ENCODE measurements around the gene ZBTB1.
A peak's percentile ranks its signal among the peaks of the same experiment; 100 is the strongest.
"Not testable (repeated sequence)": the region's sequence is repeated elsewhere in the genome, so short reads cannot be mapped to it uniquely, and the experiment has no call there.

The ZBTB1 gene

DNA sequence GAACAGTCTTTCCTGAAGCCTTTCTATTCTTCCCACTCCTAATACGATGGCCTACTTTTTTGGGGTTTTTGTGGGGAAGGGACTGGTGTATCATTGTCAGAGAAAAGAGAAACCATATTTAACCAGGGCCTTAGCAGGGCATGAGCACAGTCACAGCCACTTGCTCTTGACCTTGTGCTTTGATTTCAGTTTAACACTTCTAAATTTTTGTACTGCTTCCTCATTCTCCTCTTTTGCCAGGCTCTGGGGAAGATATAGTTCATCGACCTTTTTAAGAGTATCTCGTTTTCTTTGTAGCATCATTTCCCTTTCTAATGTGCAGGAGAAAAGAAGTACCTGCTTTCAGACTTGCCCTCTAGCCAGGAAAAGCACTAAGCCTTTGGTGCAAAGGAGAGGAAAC, 2.2 kb downstream of the ZBTB1 start:
- ATAC-seq: no peak
- Mint-ChIP-seq H3K9me3 (no peaks in the 10 kb centered on the region), H3K36me3 (peaks cover 90% of the 10 kb centered on the region), H3K27ac (peak overlapping the region; percentile 100), H3K4me1 (peaks cover 46% of the 10 kb centered on the region), H3K4me3 (peak overlapping the region; percentile 87)
- DNase-seq (ENCODE audit: low spot score in 2 of 2): no peak

DNA sequence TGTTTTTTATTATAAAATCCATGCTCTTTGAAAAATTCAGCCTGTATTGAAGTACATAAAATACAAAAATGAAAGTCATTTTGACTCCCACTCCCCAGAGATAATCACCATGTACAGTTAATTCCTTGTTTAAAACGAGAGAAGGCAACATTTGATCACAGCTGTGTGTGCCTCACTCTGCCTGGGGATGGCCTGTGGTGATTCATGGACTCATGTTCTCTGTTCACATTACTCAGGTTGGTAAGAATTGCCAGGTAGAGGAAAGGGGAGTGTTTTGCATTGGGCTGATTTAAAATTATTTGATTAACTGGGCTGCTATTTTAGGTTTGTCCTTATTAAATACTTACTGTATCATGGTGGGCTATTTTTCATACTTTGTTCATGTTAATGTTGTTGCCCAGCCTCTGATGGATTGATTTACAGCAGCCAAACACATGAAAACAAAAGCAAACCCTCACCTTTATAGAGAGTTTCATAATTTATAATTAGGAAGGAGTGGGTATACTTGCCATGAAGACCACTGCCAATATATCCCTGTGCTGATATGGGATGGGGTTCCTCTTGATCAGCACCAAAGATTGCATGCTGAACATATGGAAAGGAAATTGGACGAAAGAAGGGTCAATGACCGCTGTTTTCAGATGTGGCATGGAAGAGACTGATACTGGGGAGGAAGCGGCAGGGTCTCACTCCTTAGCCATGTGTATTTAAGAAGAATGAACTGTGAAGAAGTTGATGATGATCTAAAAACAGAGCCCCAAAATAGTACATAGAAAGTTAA, 3.0 kb downstream of the ZBTB1 start:
- peaks cover 90% of the 10 kb centered on the region for H3K36me3 Mint-ChIP-seq
- no peak for ATAC-seq

DNA sequence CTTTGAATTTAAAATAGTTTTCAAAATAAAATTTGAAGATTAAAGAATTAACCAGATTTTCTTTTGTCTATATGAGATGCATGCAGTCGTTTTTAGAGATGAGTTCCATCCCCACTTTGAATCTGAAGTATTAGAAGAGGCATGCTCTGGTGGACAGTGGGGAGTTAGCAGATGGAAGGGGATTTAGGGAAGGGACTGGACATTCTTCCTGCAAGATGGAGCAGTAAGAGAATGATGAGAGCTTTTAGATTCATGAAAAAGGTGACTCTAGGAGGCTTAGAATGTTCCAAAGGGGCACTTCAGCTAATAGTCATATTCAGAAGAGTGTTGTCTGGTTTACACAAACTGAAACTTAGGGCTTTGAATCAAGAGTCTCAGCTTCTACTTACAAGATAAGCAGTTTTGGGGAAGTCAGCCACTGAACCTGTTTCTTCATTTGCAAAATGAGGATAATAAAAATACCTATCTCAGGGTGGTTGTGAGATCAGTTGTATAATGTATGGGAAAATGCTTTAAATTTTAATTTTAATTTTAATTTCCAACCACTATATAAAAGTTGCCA, 3.7 kb downstream of the ZBTB1 start:
- no peak for DNase-seq (ENCODE audit: low spot score in 2 of 2)
- Mint-ChIP-seq H3K36me3 (peaks cover 89% of the 10 kb centered on the region), H3K9me3 (no peaks in the 10 kb centered on the region)

More for the DNA sequence above, 3.0 kb downstream of the ZBTB1 start:
- peak overlapping the region; percentile 87 for H3K4me3 Mint-ChIP-seq
- H3K4me1 Mint-ChIP-seq: peaks cover 44% of the 10 kb centered on the region
- H3K27ac Mint-ChIP-seq: peak overlapping the region; percentile 100
- no peak for DNase-seq (ENCODE audit: low spot score in 2 of 2)
- no peaks in the 10 kb centered on the region for H3K9me3 Mint-ChIP-seq

DNA sequence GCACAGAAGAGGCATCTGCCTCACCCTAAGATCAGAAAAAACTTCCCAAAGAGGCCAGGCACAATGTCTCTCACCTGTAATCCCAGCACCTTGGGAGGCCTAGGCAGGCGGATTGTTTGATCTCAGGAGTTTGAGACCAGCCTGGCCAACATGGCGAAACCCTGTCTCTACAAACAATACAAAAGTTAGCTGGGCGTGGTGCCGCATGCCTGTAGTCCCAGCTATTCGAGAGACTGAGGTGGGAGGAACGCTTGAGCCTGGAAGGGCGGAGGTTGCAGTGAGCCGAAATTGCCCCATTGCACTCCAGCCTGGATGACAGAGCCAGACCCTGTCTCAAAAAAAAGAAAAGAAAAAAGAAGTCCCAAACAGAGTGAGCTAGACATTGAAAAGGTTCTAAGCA, 4.5 kb downstream of the ZBTB1 start:
- Mint-ChIP-seq H3K4me3 (peak overlapping the region; percentile 87), H3K4me1 (peaks cover 53% of the 10 kb centered on the region), H3K27ac (peak overlapping the region; percentile 11), H3K9me3 (no peaks in the 10 kb centered on the region), H3K36me3 (peaks cover 89% of the 10 kb centered on the region)
- DNase-seq (ENCODE audit: low spot score in 2 of 2) (no peak), ATAC-seq (no peak)

More for the DNA sequence above, 3.7 kb downstream of the ZBTB1 start:
- Mint-ChIP-seq H3K27ac (peak overlapping the region; percentile 100), H3K4me1 (peaks cover 46% of the 10 kb centered on the region), H3K4me3 (peak overlapping the region; percentile 87)
- no peak for ATAC-seq

DNA sequence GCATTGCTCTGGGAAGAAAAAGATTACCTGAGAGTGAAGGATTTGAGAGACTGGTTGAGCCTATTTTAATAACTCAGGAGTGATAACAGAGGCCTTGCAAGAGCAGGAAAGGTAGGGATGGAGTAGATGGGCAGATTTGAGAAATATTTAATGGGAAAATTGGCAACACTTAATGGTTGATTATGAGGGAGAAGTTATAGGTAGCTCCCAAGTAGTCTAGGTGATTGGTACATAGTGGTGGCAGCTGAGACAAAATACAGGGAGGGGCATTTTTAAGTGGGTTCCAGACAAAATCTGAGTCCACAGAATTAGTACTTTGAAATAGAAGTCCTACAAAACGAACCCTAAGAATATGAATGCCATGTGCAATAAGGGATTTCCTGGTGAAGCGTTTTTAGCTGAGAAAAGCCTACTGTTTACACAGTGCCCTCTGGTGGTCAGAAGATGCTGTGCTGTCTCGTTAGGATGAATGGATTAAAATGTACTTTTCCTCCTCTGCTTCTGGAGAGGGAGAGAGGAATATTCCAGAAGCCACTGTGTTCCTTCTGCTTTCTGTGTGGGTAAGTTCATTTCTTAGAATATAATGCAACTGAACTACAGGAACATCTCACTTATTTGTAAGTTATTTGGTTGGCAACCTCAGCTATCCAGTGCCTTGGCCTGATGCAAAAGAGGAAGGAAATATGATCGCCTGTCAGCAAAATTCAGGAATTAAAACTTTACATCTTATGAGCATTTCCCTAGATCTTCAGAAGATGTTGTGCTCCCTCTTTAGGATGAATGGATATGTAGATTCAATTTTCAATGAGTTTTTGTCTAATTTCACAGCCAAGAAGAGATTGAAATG, 6.5 kb downstream of the ZBTB1 start:
- H3K27ac Mint-ChIP-seq: peak overlapping the region; percentile 11
- peak; percentile 48 for ATAC-seq
- peaks cover 59% of the 10 kb centered on the region for H3K4me1 Mint-ChIP-seq
- peaks cover 85% of the 10 kb centered on the region for H3K36me3 Mint-ChIP-seq
- peak; percentile 44 to 74 for DNase-seq (ENCODE audit: low spot score in 2 of 2)
- H3K9me3 Mint-ChIP-seq: no peaks in the 10 kb centered on the region
- H3K4me3 Mint-ChIP-seq: peak overlapping the region; percentile 87

DNA sequence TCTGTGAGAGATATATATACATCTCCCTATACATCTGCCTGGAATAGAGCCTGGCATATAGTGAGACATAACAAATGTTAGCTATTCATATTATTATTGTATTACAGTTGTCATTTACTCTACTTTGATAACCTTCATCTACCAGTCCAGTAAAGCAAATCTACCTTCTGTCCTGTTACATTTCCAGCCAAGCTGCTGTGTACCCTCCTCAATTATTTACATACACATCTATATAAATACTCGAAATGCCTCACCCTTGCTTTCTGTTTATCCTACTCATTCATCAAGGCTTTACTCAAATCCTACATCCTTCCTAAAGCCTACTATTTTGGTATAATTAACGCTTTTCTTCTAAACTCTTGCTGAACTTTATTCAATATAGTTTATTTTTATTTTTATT, 8.7 kb downstream of the ZBTB1 start:
- Mint-ChIP-seq H3K9me3 (no peaks in the 10 kb centered on the region), H3K27ac (no peak overlapping the region), H3K36me3 (peaks cover 69% of the 10 kb centered on the region), H3K4me1 (peaks cover 61% of the 10 kb centered on the region), H3K4me3 (no peak overlapping the region)
- ATAC-seq (no peak), DNase-seq (ENCODE audit: low spot score in 2 of 2) (no peak)

DNA sequence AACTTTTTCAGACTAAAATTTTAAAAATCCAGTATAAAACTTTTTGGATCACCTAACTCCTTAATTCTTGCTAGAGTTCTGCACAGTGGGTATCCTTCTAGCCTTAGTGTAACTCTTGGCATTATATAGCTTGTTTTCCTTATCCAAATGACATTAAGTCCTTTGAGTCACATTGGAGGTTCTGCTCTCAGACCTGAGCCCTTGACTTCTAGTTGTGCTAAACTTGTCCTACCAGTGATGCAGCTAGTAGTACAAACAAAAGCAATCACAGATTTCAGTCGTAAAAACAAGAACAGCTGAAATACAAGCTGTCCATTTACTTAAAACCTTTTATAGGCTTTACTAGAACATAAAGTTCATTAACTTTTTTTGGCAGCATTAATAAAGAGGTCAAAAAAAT, 10.5 kb downstream of the ZBTB1 start:
- H3K4me1 Mint-ChIP-seq: peaks cover 46% of the 10 kb centered on the region
- DNase-seq (ENCODE audit: low spot score in 2 of 2) (no peak), ATAC-seq (no peak)
- H3K4me3 Mint-ChIP-seq: no peak overlapping the region
- H3K36me3 Mint-ChIP-seq: peaks cover 51% of the 10 kb centered on the region
- no peak overlapping the region for H3K27ac Mint-ChIP-seq
- H3K9me3 Mint-ChIP-seq: no peaks in the 10 kb centered on the region

DNA sequence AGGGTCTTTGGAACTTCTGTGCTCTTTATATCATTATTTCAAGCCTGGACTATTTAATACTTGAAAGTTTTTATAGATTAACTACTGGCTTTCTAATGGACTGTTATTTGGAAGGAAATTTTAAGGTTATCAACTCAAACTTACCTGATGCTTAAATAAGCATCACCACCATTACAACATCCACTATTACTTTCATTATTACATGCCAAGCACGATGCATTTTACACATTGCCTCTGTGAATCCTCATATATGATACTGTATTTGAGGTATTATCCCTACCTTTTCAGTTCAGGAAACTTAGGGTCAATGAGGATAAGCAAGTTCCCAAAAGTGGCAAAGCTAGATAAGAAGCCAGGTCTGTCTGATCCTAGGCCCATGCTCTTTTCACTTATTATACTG, 12.4 kb downstream of the ZBTB1 start:
- Mint-ChIP-seq H3K4me3 (peak overlapping the region; percentile 18), H3K9me3 (no peaks in the 10 kb centered on the region), H3K36me3 (peaks cover 37% of the 10 kb centered on the region), H3K27ac (no peak overlapping the region), H3K4me1 (peaks cover 32% of the 10 kb centered on the region)
- no peak for DNase-seq (ENCODE audit: low spot score in 2 of 2)
- no peak for ATAC-seq

DNA sequence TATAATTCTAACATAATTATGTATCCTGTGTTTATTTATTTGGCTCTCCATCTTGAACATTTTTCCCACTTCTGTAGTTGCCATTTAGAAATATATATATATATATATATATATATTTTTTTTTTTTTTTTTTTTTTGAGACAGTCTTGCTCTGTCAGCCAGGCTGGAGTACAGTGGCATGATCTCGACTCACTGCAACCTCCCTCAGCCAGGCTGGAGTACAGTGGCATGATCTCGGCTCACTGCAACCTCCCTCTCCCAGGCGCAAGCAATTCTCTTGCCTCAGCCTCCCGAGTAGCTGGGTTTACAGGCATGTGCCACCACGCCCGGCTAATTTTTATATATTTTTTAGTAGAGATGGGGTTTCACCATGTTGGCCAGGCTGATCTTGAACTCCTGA, 13.1 kb downstream of the ZBTB1 start:
- H3K9me3 Mint-ChIP-seq; H3K4me3 Mint-ChIP-seq; DNase-seq (ENCODE audit: low spot score in 2 of 2); H3K27ac Mint-ChIP-seq; ATAC-seq: not testable (repeated sequence)
- peaks cover 32% of the 10 kb centered on the region for H3K4me1 Mint-ChIP-seq
- peaks cover 30% of the 10 kb centered on the region for H3K36me3 Mint-ChIP-seq

DNA sequence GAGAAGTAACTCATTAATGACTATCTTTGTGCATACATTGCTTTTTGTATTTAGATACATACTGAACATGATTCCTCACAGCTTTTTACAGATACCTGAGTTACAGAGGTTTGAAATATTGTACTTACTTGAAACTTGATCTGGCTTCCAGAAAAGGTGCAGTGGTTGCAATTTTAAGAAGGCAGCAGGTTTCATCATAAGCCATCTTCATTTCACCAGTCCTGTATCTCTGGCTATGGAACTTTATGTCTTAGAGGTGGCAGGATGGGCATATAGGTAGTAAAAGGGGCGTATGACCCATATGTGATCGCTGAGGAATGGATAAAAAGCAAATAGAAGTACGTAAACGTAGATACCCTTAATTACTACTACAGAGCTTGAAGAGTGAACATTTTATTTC, 13.7 kb downstream of the ZBTB1 start:
- no peaks in the 10 kb centered on the region for H3K9me3 Mint-ChIP-seq
- H3K36me3 Mint-ChIP-seq: peaks cover 26% of the 10 kb centered on the region
- H3K27ac Mint-ChIP-seq: no peak overlapping the region
- H3K4me3 Mint-ChIP-seq: no peak overlapping the region
- no peak for ATAC-seq
- peaks cover 30% of the 10 kb centered on the region for H3K4me1 Mint-ChIP-seq
- DNase-seq (ENCODE audit: low spot score in 2 of 2): no peak

DNA sequence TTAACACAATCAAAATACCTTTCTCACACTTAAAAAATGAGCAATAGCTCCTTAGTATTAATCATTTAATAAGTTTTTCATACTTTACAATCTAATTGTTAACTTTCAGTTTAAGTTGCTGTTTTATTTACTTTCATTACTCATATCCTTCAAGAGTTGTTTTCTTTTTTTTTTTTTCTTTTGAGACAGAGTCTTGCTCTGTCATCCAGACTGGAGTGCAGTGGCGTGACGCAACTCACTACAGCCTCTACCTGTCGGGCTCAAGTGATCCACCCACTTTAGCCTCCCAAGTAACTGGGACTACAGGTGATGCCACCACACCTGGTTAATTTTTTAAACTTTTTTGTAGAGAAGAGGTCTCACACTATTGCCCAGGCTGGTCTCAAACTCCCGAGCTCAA, 16.1 kb downstream of the ZBTB1 start:
- Mint-ChIP-seq H3K27ac (no peak overlapping the region), H3K9me3 (no peaks in the 10 kb centered on the region), H3K36me3 (peaks cover 21% of the 10 kb centered on the region), H3K4me3 (no peak overlapping the region), H3K4me1 (peaks cover 17% of the 10 kb centered on the region)
- no peak for DNase-seq (ENCODE audit: low spot score in 2 of 2)
- ATAC-seq: no peak

DNA sequence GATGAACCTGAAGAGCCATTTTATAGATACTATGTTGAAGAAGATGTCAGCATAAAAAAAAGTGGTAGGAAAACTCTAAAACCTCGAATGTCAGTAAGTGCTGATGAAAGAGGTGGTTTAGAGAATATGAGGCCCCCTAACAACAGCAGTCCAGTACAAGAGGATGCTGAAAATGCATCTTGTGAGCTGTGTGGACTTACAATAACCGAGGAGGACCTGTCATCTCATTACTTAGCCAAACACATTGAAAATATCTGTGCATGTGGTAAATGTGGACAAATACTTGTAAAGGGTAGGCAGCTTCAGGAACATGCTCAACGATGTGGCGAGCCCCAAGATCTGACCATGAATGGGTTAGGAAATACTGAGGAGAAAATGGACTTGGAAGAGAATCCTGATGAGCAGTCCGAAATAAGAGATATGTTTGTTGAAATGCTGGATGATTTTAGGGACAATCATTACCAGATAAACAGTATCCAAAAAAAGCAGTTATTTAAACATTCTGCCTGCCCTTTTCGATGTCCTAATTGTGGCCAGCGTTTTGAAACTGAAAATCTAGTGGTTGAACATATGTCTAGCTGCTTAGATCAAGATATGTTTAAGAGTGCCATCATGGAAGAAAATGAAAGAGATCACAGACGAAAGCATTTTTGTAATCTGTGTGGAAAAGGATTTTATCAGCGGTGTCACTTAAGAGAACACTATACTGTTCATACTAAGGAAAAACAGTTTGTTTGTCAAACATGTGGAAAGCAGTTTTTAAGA, 18.2 kb downstream of the ZBTB1 start:
- H3K27ac Mint-ChIP-seq: no peak overlapping the region
- H3K36me3 Mint-ChIP-seq: peaks cover 32% of the 10 kb centered on the region
- no peak overlapping the region for H3K4me3 Mint-ChIP-seq
- DNase-seq (ENCODE audit: low spot score in 2 of 2) (no peak), ATAC-seq (peak; percentile 83)
- no peaks in the 10 kb centered on the region for H3K9me3 Mint-ChIP-seq
- H3K4me1 Mint-ChIP-seq: peaks cover 6% of the 10 kb centered on the region

DNA sequence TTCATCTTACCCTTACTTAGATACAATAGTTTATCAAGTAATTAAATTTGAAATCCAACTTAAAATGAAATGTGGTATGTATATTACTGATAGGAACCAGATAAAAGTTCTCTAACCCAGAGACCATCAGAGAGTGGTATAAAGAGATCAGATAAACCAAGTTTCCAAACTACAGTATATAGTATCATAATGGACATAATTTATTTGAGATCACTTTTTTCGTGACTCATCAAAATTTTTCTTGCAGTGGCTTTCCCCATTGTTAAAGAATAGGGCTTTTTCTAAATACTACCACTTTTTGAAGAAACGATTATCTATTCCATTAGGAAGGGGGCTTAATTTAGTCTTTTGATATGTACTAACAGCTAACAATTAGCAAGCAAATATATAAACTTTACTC, 20.8 kb downstream of the ZBTB1 start:
- Mint-ChIP-seq H3K9me3 (no peaks in the 10 kb centered on the region), H3K36me3 (peaks cover 58% of the 10 kb centered on the region), H3K27ac (no peak overlapping the region), H3K4me1 (peaks cover 6% of the 10 kb centered on the region), H3K4me3 (no peak overlapping the region)
- DNase-seq (ENCODE audit: low spot score in 2 of 2): no peak
- no peak for ATAC-seq

DNA sequence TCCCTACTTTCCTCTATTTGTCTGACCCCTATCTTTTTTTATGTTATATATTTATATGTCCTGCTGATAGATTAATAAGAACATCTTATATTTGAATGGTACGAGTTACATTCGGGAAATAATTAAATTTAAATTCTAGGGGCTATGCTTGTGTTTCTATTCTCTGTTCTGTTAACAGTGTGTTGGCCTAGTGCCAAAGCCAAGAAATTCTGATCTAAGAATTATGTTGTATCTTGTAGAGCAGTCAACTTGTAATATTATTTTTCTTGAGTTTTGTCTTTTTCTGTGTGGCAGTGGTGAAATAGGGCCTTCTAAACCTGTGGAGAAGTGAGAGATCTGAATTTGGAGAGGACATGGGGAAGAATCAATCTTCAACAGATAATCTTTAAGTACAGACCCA, 27.0 kb downstream of the ZBTB1 start:
- Mint-ChIP-seq H3K27ac (no peak overlapping the region), H3K4me3 (no peak overlapping the region), H3K4me1 (peaks cover 6% of the 10 kb centered on the region), H3K36me3 (peaks cover 49% of the 10 kb centered on the region), H3K9me3 (no peaks in the 10 kb centered on the region)
- ATAC-seq (no peak), DNase-seq (ENCODE audit: low spot score in 2 of 2) (no peak)
